Keratinocyte (primary cell): ENCODE data around the gene VAMP2.

ENCODE experiments used
- EZH2 ChIP-seq: IDR thresholded peaks from one replicate; pipeline ENCODE4 v1.6.1; 2012; ENCODE audit warnings: inconsistent platforms, mild to moderate bottlenecking, low read length, moderate library complexity
- TF ChIP-seq, protein P1 (sequence below), 3 experiments: IDR thresholded peaks in 1 of 3; conservative IDR thresholded peaks in 1 of 3; optimal IDR thresholded peaks in 1 of 3; 2 replicates in 2 of 3; 3 replicates in 1 of 3; pipeline versions ENCODE3 to v1.5.1; 2011; ENCODE audit warnings: low read length in 3 of 3, mild to moderate bottlenecking in 3 of 3, moderate library complexity in 2 of 3, control low read depth in 1 of 3, inconsistent platforms in 1 of 3; ENCODE audit not compliant: insufficient read depth in 2 of 3; ENCODE audit errors: extremely low read depth in 1 of 3

DNA sequence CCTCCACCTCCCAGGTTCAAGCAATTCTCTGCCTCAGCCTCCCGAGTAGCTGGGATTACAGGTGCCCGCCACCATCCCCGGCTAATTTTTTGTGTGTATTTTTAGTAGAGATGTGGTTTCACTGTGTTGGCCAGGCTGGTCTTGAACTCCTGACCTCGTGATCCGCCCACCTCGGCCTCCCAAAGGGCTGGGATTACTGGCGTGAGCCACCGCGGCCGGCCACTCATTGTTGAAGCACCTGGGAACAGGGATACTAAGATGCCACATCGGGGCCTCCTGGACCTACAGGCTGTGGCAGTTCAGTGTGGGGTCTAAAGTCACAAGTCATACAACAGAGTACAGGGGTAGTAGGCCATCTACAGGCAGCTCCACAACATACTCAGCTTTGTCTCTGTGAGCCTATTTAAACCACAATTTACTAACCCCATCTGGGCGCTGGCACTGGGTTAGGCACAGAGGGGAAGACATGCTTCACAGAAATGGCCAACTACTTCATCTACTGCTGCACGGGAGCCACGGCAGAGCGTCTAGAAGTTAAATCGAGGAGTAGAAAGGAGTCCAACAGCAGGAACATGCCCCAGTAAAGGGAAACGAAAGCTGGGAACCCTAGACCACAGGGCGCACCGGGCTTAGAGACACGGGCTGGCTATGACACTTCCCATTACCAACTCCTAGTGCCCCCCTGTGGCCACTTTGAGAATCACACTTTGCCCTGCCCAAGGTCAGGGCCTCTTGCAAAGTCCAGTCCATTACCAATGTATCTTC, 4.3 kb downstream of the VAMP2 start:
- no peak for TF ChIP-seq EZH2
- TF ChIP-seq, protein P1, sequence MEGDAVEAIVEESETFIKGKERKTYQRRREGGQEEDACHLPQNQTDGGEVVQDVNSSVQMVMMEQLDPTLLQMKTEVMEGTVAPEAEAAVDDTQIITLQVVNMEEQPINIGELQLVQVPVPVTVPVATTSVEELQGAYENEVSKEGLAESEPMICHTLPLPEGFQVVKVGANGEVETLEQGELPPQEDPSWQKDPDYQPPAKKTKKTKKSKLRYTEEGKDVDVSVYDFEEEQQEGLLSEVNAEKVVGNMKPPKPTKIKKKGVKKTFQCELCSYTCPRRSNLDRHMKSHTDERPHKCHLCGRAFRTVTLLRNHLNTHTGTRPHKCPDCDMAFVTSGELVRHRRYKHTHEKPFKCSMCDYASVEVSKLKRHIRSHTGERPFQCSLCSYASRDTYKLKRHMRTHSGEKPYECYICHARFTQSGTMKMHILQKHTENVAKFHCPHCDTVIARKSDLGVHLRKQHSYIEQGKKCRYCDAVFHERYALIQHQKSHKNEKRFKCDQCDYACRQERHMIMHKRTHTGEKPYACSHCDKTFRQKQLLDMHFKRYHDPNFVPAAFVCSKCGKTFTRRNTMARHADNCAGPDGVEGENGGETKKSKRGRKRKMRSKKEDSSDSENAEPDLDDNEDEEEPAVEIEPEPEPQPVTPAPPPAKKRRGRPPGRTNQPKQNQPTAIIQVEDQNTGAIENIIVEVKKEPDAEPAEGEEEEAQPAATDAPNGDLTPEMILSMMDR (optimal IDR thresholded peaks at IDR 0.05 in 1 of 3, IDR thresholded peaks at IDR 0.05 in 1 of 3, conservative IDR thresholded peaks at IDR 0.05 in 1 of 3; ENCODE audit: extremely low read depth in 1 of 3, insufficient read depth in 2 of 3, low read length in 3 of 3): peak; percentile 83 to 93 (median 92)
